Measurements from ENCODE around the gene STEAP3. TPM values are rescaled to one million over a fixed set of nuclear protein-coding genes. Genes with fewer than 3 reads are reported as not detected.

The STEAP3 gene
- total and polyA plus RNA-seq, 2 donors (not counting 3 experiments of a cell fraction or from before 2014, with no cell fraction given), result 8.6 to 17.4 TPM

- Histone ChIP-seq H3K9me1 (replicated peaks; ENCODE audit: control insufficient read depth, extremely low read depth, insufficient read depth, low read length) (no peaks in the 10 kb centered on the region), H3K9ac (replicated peaks; ENCODE audit: extremely low read depth, insufficient read depth, low read length) (no peak overlapping the region), H4K20me1 (replicated peaks; ENCODE audit: control insufficient read depth, extremely low read depth, insufficient read depth, low read length) (no peaks in the 10 kb centered on the region), H3K4me1 (ENCODE audit: control insufficient read depth, extremely low read depth, insufficient read depth, low read length) (no peaks in the 10 kb centered on the region), H2AFZ (ENCODE audit: low read depth, low read length) (no peak overlapping the region), H3K4me3 (replicated peaks in 1 of 3; ENCODE audit: insufficient read depth in 1 of 3, low read depth in 1 of 3, low read length in 3 of 3) (no peak overlapping the region), H3K27ac (ENCODE audit: insufficient read depth, low read depth, low read length) (no peak overlapping the region), H3K9me3 (replicated peaks; ENCODE audit: control insufficient read depth, insufficient read depth, low read length) (no peaks in the 10 kb centered on the region), H3K27me3 (ENCODE audit: control insufficient read depth in 2 of 2, insufficient read depth in 2 of 2, low read length in 2 of 2) (no peaks in the 10 kb centered on the region), H3K36me3 (ENCODE audit: control insufficient read depth in 2 of 2, extremely low read depth in 1 of 2, insufficient read depth in 2 of 2, low read length in 2 of 2) (no peaks in the 10 kb centered on the region), H3K79me2 (ENCODE audit: control insufficient read depth, insufficient read depth, low read length) (no peaks in the 10 kb centered on the region), H3K4me2 (ENCODE audit: insufficient read depth, low read length) (no peak overlapping the region)
- intact Hi-C loops (cut with micrococcal nuclease), result no loop called here
- no TSS peak for BruUV-seq (replicated peaks)
- ChIA-PET CTCF (interaction anchor here (1.0 to 1.5 kb wide), 2 partner anchors 428 to 430 kb away, joined by 3 to 14 read pairs; no protein-coding TSS in a partner anchor), POLR2A (no interaction called here)
- DNase-seq (ENCODE audit: low read depth, low spot score), result no peak
- no peak for FAIRE-seq
- dilution Hi-C loops (cut with MboI; ENCODE audit: extremely low pct_ligation_motif_present, low sequenced_read_pairs), result no loop called here
- TF ChIP-seq MYC (IDR thresholded peaks at IDR 0.05; ENCODE audit: low read depth, low read length), result no peak
- TF ChIP-seq POLR2A (IDR thresholded peaks at IDR 0.05; ENCODE audit: low read depth, low read length), result no peak
- TF ChIP-seq CTCF (IDR thresholded peaks at IDR 0.05; ENCODE audit: extremely low read depth in 1 of 2, insufficient read depth in 1 of 2, low read depth in 1 of 2, low read length in 2 of 2), result no peak
- no peak for TF ChIP-seq JUN (IDR thresholded peaks at IDR 0.05; ENCODE audit: borderline replicate concordance, insufficient read depth, insufficient read length, low read depth)
- TF ChIP-seq FOS (IDR thresholded peaks at IDR 0.05; ENCODE audit: borderline replicate concordance, insufficient read depth, low read length), result no peak
- no peak for TF ChIP-seq POLR2AphosphoS5 (IDR thresholded peaks at IDR 0.05; ENCODE audit: insufficient read depth, low read depth, low read length)
- TF ChIP-seq EZH2 (IDR thresholded peaks at IDR 0.05; ENCODE audit: borderline replicate concordance, low read depth, low read length, severe bottlenecking), result no peak
- TF ChIP-seq MAX (IDR thresholded peaks at IDR 0.05; ENCODE audit: insufficient read depth, insufficient read length), result no peak
- no peak for TF ChIP-seq GATA2 (IDR thresholded peaks at IDR 0.05; ENCODE audit: insufficient read depth, insufficient read length, low read depth, low read length)
Measured at GRCh38 chr2:119311371-119311770, 87.7 kb downstream of the STEAP3 start.
